ENCODE results near the gene KRT33A.

DNA sequence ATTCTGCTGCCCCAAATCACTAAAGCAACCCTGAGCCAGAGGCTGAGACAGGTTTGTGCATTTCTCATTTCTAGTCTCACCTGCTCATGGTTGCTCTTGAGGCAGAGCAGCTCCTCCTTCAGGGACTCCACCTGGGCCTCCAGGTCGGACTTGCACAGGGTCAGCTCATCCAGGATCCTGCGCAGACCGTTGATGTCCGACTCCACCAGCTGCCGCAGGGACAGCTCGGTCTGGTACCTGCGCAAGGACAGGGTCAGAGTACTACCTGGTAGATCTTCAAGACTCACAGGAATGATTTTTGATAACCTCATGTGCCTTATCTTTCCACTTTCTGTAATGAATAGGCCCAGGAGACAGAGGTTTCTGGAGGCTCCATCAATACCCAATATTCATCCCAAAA, 45.7 kb upstream of the KRT33A start:
- TF ChIP-seq POLR2AphosphoS5 (IDR thresholded peaks at IDR 0.05) (no peak), POLR2A (IDR thresholded peaks at IDR 0.05) (no peak)
- TF ChIP-seq, protein P1, sequence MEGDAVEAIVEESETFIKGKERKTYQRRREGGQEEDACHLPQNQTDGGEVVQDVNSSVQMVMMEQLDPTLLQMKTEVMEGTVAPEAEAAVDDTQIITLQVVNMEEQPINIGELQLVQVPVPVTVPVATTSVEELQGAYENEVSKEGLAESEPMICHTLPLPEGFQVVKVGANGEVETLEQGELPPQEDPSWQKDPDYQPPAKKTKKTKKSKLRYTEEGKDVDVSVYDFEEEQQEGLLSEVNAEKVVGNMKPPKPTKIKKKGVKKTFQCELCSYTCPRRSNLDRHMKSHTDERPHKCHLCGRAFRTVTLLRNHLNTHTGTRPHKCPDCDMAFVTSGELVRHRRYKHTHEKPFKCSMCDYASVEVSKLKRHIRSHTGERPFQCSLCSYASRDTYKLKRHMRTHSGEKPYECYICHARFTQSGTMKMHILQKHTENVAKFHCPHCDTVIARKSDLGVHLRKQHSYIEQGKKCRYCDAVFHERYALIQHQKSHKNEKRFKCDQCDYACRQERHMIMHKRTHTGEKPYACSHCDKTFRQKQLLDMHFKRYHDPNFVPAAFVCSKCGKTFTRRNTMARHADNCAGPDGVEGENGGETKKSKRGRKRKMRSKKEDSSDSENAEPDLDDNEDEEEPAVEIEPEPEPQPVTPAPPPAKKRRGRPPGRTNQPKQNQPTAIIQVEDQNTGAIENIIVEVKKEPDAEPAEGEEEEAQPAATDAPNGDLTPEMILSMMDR (IDR thresholded peaks at IDR 0.05), result no peak
